DMS153 (cell line): Measurements from ENCODE around the gene DHRS13.
"Not testable (repeated sequence)": the region's sequence is repeated elsewhere in the genome, so short reads cannot be mapped to it uniquely, and the experiment has no call there.

Experiments
- DNase-seq: peaks from one replicate; lab custom pipeline; 2025; lab: John Stamatoyannopoulos, UW

DHRS13 gene

GRCh38 chr17:28903546-28903841 lies 615 bp upstream of the DHRS13 start:
- not testable (repeated sequence) for DNase-seq

- no peak for DNase-seq
Measured at GRCh38 chr17:28901866-28902818, 737 bp downstream of the DHRS13 start.

- no peak for DNase-seq
Measured at GRCh38 chr17:28900986-28901726, 1.7 kb downstream of the DHRS13 start.

DNA sequence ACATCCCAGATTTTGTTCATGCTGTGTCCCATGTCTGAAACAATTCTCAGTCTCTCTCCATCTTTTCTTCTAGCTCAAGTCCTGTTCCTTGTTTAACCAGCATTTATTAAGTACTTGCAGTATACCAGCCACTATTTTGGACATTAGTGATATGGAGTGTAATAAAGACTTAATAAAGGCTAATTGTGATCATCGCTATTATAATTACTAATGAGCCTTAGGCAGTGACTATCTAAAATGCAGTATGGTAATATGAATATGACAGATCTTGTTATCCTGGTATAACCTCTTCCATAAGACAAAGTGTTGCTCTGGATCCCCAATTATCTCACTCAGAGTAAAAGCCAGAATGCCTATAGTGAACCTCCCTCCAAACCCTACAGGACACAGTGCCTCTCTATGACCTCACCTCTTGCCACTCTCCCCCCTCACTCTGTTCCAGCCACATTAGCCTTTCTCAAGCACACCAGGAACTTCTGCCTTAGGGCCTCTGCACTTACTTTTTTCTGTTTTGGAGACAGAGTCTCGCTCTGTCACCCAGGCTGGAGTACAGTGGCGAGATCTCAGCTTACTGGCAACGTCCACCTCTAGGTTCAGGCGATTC lies 3.6 kb downstream of the DHRS13 start:
- no peak for DNase-seq

DNA sequence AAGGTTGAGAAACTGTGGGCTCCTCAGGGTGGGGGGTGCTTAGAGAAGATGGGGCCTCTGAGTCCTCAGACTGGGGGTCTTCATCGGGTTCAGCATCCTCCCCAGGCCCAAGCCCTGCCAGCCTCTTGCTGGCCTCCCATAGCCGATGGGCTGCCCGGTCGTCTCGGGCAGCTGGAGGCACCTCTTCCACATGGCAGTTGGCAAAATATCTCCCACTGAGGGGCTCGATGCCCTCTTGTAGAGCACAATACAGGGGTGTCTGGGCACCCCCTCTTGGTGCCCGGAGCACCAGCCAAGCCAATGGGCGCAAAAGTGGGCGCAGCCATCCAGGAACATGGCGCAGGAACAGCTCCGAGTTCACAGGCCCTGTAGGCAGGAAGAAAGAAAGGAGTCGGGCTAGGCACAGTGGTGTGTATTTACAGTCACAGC lies 4.3 kb downstream of the DHRS13 start:
- DNase-seq: no peak

GRCh38 chr17:28897769-28898526 lies 4.9 kb downstream of the DHRS13 start:
- no peak for DNase-seq

DNA sequence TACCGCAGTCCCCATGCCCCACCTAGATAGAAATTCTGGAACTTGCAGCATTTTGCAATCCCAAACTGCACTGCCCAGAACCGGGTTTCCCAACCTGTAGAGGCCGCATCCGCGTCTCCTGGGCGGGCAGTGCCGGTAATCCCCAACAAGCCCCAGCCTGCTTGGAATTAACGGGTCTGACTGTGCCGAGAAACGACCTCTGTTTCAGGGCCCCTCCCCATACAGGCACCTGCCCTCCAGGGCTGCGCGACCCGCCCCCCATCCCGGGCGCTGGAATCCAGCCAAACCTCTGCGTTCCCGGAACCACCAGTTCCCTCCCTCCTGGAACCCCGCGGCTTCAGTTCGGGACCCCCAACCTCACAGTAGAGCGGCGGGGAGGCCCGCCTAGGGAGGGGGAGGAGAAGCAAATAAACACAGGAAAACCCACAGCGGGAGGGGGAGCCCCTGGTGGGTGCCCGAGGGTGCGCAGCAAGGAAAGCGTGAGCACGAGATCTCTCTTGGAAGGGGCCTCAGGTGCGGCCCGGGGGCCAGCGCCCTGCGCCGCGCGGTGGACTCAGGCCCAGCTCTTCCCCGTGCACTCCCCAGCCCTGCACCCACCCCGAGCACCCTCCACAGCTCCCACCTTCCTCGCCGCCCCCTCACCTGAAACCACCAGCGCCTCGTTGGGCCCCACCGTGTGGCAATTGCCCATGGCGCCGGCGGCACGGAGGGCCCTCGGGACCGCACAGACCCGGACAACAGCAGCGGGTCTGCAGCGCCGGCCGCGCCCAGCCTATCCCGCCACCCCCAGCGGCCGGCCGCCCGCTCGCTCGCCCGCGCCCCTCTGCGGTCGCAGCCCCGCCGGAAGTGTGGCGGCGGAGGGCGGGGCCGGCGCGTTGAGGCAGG lies 5.8 kb downstream of the DHRS13 start, which contains the start of gene FLOT2:
TSS of gene FLOT2 (minus strand) at position 850 of the 885 bp plus-strand sequence. CDS start at position 691, 159 bp downstream.
- peak; percentile 44 for DNase-seq

DNA sequence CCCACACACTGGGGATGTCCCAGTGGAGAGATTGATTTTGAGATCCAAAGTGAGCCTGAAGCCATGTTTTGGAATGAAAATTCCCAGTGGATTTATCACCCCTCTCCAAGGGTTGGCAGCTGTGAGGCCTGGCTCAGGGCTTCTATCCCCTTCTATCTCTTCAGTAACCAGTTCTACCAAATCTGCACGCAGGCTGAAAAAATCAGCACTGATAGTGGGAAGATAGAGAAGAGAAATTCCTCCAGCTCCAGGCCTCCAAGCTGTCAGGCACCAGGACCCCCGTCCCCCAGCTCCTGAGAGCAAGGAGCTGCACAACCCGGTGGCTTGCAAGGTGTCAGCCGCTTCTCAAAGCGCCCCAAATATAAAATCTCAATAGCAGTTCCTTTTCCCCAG lies 6.4 kb downstream of the DHRS13 start:
- DNase-seq: no peak

GRCh38 chr17:28895794-28896447 lies 7.0 kb downstream of the DHRS13 start:
- no peak for DNase-seq

DNA sequence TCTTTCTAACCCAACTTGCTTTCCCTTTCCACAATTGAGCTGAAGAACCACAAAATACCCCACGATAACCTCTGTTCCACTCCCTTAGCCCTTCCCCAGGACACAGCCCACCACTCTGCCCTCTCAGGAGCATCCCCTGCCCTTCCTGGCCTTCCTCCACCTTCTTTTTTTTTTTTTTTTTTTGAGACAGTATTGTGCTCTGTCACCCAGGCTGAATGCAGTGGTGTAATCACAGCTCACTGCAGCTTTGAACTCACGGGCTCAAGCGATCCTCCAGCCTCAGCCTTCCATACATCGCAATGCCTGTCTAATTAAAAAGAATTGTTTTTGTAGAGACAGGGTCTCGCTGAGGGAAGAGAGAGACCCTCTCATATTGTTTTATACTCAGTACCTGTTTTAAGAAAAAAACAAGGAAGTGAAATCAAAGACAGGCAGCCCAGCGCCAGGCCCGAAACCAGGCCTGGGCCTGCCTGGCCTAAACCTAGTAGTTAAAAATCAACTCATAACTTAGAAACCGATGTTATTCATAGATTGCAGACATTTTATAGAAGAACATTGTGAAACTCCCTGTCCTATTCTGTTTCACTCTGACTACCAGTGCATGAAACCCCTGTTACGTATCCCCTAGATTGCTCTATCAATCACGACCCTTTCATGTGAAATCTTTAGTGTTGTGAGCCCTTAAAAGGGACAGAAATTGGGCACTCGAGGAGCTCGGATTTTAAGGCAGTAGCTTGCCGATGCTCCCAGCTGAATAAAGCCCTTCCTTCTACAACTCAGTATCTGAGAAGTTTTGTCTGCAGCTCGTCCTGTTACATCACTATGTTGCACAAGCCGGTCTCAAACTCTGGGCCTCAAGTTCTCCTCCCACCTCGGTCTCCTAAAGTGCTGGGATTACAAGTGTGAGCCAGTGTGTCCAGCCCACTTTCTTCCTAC lies 9.4 kb downstream of the DHRS13 start:
- not testable (repeated sequence) for DNase-seq

- no peak for DNase-seq
Measured at GRCh38 chr17:28892024-28892423, 10.9 kb downstream of the DHRS13 start.

GRCh38 chr17:28891201-28891600 lies 11.7 kb downstream of the DHRS13 start:
- no peak for DNase-seq

DNA sequence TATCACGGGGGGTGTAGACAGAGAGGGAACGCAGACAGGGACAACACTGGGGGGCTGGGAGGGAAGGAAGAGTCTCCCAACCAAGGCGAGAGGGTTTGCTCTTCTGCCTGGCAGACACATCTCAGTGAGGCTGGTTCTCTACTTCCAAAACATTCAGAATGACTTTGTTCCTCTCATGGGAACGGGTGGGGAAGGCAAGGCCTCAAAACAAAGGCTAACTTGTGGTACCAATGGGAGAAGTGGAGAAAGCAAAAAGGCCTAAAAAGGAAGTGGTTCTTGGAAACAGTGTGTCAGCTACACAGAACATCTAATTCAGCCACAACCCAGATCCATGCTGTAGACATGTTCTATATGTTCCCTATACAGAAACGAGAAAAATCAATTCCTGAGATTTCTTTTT lies 12.9 kb downstream of the DHRS13 start:
- no peak for DNase-seq

- DNase-seq: no peak
Measured at GRCh38 chr17:28888832-28889231, 14.0 kb downstream of the DHRS13 start.

- no peak for DNase-seq
Measured at GRCh38 chr17:28887871-28888471, 14.9 kb downstream of the DHRS13 start.

DNA sequence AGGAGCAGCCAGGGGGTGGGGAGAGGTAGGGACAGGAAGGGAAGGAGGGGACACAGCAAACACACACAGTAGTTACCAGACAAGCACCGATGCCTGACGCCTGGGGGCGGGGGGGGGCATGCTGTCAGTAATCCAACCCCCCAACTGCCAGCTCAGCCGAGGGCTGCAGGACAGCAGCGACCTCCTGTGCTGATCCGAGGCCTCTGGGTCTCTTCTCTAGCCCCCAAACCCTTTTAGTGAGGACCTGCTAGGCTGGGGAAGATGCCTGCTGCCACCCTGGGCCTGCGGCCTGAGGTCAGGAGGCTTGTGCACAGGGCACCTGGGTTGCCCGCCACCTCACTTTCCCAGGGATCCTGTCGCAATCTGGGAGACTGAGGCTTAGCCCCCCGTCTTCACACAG lies 16.9 kb downstream of the DHRS13 start:
- DNase-seq: no peak

GRCh38 chr17:28885363-28885762 lies 17.5 kb downstream of the DHRS13 start:
- DNase-seq: no peak

- DNase-seq: no peak
Measured at GRCh38 chr17:28883967-28884702, 18.7 kb downstream of the DHRS13 start.
